NCI-H460 (cell line): ENCODE measurements around the gene CEP135. TPM values are rescaled to one million over a fixed set of nuclear protein-coding genes. Genes with fewer than 3 reads are reported as not detected.
"Not testable (repeated sequence)": the region's sequence is repeated elsewhere in the genome, so short reads cannot be mapped to it uniquely, and the experiment has no call there.

Experiments
- DNase-seq: peaks from one replicate; pipeline ENCODE4 v3.0.0-alpha.2; 2016; ENCODE audit warnings: low read depth; ENCODE audit errors: extremely low read depth
- polyA plus RNA-seq: library from polyadenylated mRNA; depleted of rRNA; stranded (reverse); fragments of >200 nt; gene quantifications from 2 replicates; pipeline ENCODE4 v1.2.3, GENCODE V29; 2014; cell fraction: nucleus; rRNA removed
- total RNA-seq: library from RNA; depleted of rRNA; stranded (reverse); fragments of >200 nt; shearing (Covaris generic); gene quantifications from 2 replicates; pipeline ENCODE4 v1.2.3, GENCODE V29; 2014; rRNA removed

Gene CEP135, protein sequence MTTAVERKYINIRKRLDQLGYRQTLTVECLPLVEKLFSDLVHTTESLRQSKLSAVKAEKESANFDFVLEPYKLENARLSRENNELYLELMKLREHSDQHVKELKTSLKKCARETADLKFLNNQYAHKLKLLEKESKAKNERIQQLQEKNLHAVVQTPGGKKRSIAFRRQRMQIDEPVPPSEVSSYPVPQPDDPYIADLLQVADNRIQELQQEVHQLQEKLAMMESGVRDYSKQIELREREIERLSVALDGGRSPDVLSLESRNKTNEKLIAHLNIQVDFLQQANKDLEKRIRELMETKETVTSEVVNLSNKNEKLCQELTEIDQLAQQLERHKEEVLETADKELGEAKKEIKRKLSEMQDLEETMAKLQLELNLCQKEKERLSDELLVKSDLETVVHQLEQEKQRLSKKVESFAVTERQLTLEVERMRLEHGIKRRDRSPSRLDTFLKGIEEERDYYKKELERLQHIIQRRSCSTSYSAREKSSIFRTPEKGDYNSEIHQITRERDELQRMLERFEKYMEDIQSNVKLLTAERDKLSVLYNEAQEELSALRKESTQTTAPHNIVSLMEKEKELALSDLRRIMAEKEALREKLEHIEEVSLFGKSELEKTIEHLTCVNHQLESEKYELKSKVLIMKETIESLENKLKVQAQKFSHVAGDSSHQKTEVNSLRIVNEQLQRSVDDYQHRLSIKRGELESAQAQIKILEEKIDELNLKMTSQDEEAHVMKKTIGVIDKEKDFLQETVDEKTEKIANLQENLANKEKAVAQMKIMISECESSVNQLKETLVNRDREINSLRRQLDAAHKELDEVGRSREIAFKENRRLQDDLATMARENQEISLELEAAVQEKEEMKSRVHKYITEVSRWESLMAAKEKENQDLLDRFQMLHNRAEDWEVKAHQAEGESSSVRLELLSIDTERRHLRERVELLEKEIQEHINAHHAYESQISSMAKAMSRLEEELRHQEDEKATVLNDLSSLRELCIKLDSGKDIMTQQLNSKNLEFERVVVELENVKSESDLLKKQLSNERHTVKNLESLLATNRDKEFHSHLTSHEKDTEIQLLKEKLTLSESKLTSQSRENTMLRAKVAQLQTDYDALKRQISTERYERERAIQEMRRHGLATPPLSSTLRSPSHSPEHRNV
- 7.6 and 11.4 TPM in 2 replicates for total RNA-seq
- 9.9 and 16.1 TPM in 2 replicates for polyA plus RNA-seq

DNA sequence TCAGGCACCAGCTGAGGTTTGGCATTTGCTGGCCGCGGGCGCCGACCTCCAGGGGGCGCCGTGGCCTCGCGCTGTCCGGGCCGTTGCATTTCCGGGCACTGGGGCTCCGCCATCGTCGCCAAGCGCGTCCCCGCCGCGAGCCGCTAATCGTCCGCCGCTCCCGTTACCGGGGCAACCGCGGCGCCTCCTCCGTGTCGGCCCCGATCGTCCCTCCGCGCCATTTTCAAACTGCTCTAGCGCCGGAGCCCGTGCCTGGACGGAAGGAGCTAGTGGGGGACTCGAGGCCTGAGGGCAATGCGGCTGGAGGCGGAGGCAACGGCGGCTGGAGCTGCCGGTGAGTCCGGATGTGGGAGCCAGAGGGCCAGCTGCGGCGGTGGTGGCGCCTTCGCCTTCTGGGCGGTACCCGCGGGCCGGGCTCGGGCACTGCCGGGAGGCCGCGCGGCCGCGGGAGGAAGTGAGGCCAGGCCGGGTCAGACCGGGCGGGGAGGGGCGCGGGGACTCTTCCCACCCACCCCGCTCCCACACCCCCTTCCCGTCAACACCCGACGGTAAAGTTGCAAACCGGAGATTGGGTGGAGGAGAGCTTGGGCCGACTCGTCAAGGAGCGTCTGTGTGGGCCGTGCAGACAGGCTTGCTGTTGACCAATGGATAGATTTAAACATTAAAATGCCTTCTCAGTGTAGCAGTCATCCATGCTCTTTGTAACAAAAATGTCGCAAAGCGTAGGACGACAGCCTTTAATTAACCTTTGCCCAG lies at the start of gene CEP135:
Gene CEP135 (plus strand): TSS at position 220 of the 756 bp plus-strand sequence. CDS start 3,186 bp downstream, outside the sequence.
- peak; percentile 88 for DNase-seq

- no peak for DNase-seq
Observed at GRCh38 chr4:55902677-55903076, 46.1 kb upstream of the CEP135 start.

GRCh38 chr4:55903577-55903976 lies 45.2 kb upstream of the CEP135 start:
- no peak for DNase-seq

DNA sequence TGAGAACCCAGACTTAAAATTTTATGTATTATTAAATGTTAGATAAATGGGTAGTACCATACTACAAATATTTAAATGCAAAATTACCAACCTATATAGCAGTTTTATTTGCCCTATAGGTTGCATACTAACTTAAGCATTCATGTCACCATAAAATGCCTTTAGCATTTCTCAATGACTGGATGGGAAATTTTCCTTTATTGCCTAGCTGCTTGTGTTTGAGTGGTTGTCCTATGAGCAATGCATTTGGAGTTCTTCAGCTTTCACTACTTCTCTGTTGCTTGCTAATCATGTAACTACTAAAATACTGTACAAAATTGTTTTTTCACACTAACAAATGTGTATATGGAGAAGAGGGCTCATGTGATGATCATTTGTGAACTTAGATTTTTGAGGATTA lies 44.2 kb upstream of the CEP135 start:
- DNase-seq, result no peak

DNA sequence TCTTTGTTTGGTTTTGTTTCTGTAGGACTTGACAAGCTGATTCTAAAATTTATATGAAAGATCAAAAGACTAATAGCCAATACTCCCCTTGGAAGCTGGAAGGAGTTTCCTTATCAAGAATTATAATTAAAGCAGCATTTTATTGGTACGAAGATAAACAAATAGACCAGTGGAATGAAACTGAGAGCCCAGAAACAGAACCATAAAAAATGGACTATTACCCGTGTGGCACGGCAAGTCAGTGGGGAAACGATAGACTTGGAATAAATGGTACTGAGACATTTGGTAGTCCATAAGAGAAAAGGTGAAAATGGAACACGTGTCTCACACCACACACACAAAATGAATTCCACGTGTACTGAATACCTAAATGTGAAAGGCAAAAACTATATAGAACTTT lies 42.4 kb upstream of the CEP135 start:
- DNase-seq, result no peak

GRCh38 chr4:55906989-55907388 lies 41.8 kb upstream of the CEP135 start:
- DNase-seq, result no peak

DNA sequence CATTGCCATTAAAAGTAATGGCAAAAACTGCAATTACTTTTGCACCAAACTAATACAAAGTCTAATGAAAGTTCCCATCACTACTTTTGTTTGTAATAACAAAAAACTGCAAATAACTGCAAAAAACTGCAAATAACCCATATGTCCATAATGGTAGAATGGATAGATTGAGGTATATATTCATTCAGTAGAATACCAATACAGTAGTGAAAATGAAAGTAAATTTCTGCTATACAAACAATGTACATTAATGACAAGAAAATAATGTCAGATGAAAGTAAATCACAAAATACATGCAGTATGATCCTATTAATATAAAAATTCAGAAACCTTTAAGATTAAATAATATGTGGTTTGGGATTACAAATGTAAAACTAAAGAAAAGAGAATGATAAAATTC lies 41.3 kb upstream of the CEP135 start:
- DNase-seq, result no peak

DNA sequence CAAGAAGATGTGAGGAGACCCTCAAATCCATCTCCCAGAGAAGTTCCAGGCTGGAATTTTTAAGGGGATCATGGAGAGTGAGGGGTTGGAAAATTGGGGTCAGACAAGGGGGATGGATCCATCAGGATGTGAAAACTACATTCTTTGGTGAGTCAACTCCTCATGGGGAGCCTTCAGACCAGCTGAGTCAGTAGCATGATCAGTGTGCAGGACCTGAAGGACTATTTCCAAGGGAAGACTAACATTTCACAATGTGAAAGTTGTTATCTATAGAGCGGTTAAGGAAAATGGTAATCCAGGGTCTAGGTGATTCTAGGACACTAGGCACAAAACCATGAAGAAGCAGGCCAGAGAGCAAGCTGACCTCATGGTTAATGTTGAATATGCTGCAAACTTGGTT lies 38.6 kb upstream of the CEP135 start:
- no peak for DNase-seq

- DNase-seq, result no peak
Observed at GRCh38 chr4:55912249-55912648, 36.5 kb upstream of the CEP135 start.

GRCh38 chr4:55920571-55920970 lies 28.2 kb upstream of the CEP135 start:
- DNase-seq, result no peak

DNA sequence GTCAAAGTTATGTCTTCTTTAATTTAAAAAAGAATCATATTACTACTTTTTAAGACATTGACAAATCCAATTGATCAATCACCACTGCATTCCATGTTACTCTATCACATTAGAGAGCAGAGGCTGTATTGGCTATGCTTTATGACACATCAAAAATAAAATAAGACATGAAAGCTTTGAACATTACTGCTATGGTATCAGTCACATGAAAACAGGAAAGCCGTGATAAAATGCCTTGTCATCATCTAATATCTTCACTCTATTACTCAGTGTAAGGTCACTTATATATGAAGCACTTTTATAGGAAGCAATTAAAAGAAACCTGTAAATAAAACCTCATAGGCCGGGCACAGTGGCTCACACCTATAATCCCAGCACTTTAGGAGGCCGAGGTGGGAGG lies 27.7 kb upstream of the CEP135 start:
- DNase-seq, result no peak

GRCh38 chr4:55925241-55925640 lies 23.5 kb upstream of the CEP135 start:
- DNase-seq, result no peak

DNA sequence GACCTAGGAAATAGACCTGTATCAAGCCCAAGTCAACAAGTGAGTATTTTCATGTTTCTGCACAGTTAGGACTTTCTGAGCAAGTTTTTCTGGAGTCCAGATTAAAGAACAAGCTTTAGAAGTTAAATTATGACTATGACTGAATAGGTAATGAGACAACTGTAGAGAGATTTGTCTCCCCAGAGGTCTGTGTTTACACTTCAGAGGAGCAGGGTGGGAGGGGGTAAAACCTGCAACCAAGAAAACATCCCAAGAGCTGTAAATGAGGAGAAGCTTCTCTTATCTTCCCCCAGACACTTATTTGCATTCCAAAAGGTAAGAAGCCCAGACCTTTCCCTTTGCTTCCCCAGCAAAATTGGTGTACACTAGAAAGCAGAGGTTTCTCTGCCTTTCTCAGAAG lies 22.1 kb upstream of the CEP135 start:
- DNase-seq, result no peak

- DNase-seq, result no peak
Observed at GRCh38 chr4:55927803-55928437, 20.8 kb upstream of the CEP135 start.

GRCh38 chr4:55928846-55929245 lies 19.9 kb upstream of the CEP135 start:
- no peak for DNase-seq

DNA sequence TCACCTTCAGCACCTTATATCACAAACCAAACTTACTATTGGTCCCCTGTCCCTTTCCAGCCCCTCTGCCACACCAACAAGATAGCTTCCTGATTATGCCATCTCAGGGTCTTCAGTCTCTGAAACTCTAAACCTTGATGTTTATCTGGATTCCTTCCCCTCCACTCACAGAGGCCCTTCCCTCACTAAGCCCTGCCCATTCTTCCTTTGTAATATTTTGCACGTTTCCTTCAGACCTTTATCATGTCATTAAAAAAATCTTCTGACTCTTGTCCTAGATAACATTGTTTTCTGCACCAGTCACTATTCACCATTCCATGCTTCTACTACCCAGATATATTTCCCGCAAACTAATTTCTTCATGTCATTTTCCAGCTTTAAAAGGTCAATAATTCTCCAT lies 17.7 kb upstream of the CEP135 start:
- no peak for DNase-seq

DNA sequence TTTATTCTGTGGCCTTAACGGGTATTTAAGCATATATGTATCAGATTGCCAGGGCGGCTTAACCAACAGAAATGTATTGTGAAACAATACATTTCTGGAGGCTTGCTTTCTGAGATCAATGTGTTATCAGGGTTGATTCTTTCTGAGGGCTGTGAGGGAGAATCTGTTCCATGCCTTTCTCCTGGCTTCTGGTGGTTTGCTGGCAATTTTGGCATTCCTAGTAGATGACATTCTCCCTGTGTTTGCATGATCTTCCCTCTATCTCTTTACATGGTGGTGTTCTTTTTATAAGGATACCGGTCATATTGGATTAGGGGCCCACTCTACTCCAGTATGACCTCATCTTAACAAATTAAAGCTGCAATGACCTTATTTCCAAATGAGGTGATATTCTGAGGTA lies 16.9 kb upstream of the CEP135 start:
- DNase-seq, result no peak

- no peak for DNase-seq
Observed at GRCh38 chr4:55932511-55932910, 16.2 kb upstream of the CEP135 start.

GRCh38 chr4:55933611-55934010 lies 15.1 kb upstream of the CEP135 start:
- no peak for DNase-seq

GRCh38 chr4:55935907-55936306 lies 12.8 kb upstream of the CEP135 start:
- DNase-seq, result not testable (repeated sequence)
